ENCODE data around the gene UNC93A.

The UNC93A gene

GRCh38 chr6:167324111-167324510, 33.0 kb downstream of the UNC93A start:
- no peak for TF ChIP-seq CTCF (conservative IDR thresholded peaks at IDR 0.05; ENCODE audit: control insufficient read depth, insufficient read depth, low read depth, low read length)
- no peak overlapping the region for H3K4me3 ChIP-seq (ENCODE audit: control insufficient read depth, low read depth, low read length)
- DNase-seq (ENCODE audit: low read depth) = no peak

GRCh38 chr6:167325766-167326165, 34.7 kb downstream of the UNC93A start:
- no peak for TF ChIP-seq CTCF (conservative IDR thresholded peaks at IDR 0.05; ENCODE audit: control insufficient read depth, insufficient read depth, low read depth, low read length)
- H3K4me3 ChIP-seq (ENCODE audit: control insufficient read depth, low read depth, low read length) = no peak overlapping the region
- DNase-seq (ENCODE audit: low read depth) = no peak

GRCh38 chr6:167327391-167327790, 36.3 kb downstream of the UNC93A start:
- H3K4me3 ChIP-seq (ENCODE audit: control insufficient read depth, low read depth, low read length) = no peak overlapping the region
- DNase-seq (ENCODE audit: low read depth) = no peak
- no peak for TF ChIP-seq CTCF (conservative IDR thresholded peaks at IDR 0.05; ENCODE audit: control insufficient read depth, insufficient read depth, low read depth, low read length)

DNA sequence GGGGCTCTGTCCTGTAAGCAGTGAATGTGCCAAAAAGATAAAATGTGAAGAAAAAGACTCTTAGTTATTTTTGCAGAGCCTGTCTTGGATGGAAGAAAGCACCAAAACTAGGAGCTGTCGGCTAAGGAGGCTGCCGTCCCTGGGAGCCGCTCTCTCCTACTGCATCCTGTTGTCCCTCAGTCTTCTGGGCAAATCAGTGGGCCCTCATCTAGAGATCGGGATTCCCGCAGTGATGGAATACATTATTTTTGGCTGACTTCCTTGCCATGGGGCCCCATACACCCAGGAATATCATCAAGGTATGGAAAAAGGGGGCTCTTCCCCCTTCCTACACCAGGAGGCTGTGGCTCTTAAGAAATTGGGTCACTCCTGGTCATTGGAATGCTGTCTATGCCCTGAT, 37.0 kb downstream of the UNC93A start:
- no peak for DNase-seq (ENCODE audit: low read depth)
- TF ChIP-seq CTCF (conservative IDR thresholded peaks at IDR 0.05; ENCODE audit: control insufficient read depth, insufficient read depth, low read depth, low read length) = no peak
- H3K4me3 ChIP-seq (ENCODE audit: control insufficient read depth, low read depth, low read length) = no peak overlapping the region

DNA sequence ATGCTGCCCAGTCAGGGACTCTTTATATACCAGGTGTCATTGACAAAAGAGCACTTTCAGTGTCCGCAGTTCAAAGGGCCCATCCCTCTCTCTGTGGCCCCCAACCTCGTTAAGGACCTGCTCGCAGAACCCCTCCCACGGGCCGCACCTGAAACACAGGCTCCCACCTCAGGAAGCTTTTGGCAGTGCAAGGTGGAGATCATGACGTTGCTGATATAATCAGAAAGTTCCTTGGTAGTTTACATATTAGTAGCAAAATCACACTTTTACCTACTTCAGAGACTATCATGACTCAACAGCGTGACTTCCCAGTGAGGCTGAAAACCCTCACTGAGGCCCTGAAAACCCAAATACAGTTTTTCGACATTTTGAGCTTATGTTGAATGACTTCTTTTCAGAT, 37.9 kb downstream of the UNC93A start:
- no peak for TF ChIP-seq CTCF (conservative IDR thresholded peaks at IDR 0.05; ENCODE audit: control insufficient read depth, insufficient read depth, low read depth, low read length)
- H3K4me3 ChIP-seq (ENCODE audit: control insufficient read depth, low read depth, low read length) = no peak overlapping the region
- DNase-seq (ENCODE audit: low read depth) = no peak

DNA sequence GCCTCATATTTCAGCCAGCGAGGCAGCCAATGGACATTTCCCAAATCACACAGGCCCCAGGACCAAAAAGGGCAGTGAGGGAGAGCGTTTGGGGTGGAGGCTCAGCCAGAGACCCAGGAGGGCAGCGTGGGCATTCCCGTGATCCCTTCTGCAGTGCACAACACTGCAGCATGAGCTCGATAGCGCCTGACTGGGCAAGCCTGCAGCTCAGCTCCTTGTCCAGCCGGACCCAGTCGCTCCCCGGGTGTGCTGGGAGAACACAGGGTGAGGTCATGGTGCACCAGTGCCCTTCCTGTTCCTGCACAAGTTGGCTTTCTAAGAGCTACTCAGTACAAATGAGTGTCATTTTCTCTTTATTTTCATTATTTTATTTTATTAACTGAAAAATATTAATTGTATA, 39.6 kb downstream of the UNC93A start:
- no peak for DNase-seq (ENCODE audit: low read depth)
- no peak overlapping the region for H3K4me3 ChIP-seq (ENCODE audit: control insufficient read depth, low read depth, low read length)
- TF ChIP-seq CTCF (conservative IDR thresholded peaks at IDR 0.05; ENCODE audit: control insufficient read depth, insufficient read depth, low read depth, low read length) = no peak

- no peak for TF ChIP-seq CTCF (conservative IDR thresholded peaks at IDR 0.05; ENCODE audit: control insufficient read depth, insufficient read depth, low read depth, low read length)
- no peak for DNase-seq (ENCODE audit: low read depth)
- no peak overlapping the region for H3K4me3 ChIP-seq (ENCODE audit: control insufficient read depth, low read depth, low read length)
Measured at GRCh38 chr6:167331565-167331964, 40.5 kb downstream of the UNC93A start.

Measured in fibroblast of mammary gland (primary cell).